ENCODE measurements around the gene NXN.

DNA sequence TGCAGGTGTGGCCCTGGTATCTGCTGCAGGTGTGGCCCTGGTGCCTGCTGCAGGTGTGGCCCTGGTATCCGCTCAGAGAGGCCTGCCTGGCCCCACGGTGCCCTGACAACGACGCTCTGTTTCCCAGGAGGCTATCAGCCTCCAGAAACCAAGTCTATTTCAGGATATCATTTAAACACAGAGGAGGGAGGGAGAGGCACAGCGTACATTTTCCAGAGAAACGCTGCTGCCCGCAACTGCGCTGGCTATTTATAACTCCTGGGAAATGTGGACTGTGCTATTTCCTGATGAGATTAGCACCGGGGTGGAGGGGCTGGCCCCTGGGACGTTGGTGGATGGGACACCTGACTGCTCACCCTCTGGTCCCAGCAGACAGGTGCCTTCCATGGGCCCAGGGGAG is 39.9 kb upstream of the NXN start:
- TF ChIP-seq, protein P1, sequence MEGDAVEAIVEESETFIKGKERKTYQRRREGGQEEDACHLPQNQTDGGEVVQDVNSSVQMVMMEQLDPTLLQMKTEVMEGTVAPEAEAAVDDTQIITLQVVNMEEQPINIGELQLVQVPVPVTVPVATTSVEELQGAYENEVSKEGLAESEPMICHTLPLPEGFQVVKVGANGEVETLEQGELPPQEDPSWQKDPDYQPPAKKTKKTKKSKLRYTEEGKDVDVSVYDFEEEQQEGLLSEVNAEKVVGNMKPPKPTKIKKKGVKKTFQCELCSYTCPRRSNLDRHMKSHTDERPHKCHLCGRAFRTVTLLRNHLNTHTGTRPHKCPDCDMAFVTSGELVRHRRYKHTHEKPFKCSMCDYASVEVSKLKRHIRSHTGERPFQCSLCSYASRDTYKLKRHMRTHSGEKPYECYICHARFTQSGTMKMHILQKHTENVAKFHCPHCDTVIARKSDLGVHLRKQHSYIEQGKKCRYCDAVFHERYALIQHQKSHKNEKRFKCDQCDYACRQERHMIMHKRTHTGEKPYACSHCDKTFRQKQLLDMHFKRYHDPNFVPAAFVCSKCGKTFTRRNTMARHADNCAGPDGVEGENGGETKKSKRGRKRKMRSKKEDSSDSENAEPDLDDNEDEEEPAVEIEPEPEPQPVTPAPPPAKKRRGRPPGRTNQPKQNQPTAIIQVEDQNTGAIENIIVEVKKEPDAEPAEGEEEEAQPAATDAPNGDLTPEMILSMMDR (IDR thresholded peaks at IDR 0.05; ENCODE audit: insufficient read depth, low read length) = no peak
- no peak for TF ChIP-seq POLR2AphosphoS5 (IDR thresholded peaks at IDR 0.05; ENCODE audit: low read depth)
- TF ChIP-seq, protein P2, sequence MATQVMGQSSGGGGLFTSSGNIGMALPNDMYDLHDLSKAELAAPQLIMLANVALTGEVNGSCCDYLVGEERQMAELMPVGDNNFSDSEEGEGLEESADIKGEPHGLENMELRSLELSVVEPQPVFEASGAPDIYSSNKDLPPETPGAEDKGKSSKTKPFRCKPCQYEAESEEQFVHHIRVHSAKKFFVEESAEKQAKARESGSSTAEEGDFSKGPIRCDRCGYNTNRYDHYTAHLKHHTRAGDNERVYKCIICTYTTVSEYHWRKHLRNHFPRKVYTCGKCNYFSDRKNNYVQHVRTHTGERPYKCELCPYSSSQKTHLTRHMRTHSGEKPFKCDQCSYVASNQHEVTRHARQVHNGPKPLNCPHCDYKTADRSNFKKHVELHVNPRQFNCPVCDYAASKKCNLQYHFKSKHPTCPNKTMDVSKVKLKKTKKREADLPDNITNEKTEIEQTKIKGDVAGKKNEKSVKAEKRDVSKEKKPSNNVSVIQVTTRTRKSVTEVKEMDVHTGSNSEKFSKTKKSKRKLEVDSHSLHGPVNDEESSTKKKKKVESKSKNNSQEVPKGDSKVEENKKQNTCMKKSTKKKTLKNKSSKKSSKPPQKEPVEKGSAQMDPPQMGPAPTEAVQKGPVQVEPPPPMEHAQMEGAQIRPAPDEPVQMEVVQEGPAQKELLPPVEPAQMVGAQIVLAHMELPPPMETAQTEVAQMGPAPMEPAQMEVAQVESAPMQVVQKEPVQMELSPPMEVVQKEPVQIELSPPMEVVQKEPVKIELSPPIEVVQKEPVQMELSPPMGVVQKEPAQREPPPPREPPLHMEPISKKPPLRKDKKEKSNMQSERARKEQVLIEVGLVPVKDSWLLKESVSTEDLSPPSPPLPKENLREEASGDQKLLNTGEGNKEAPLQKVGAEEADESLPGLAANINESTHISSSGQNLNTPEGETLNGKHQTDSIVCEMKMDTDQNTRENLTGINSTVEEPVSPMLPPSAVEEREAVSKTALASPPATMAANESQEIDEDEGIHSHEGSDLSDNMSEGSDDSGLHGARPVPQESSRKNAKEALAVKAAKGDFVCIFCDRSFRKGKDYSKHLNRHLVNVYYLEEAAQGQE (IDR thresholded peaks at IDR 0.05; ENCODE audit: insufficient replicate concordance, low read depth) = no peak
- TF ChIP-seq SPI1 (IDR thresholded peaks at IDR 0.05; ENCODE audit: borderline replicate concordance, low read depth) = no peak

All from HL-60 (cell line).